WTC11 (cell line): ENCODE results near the gene PRPF6. TPM values are rescaled to one million over a fixed set of nuclear protein-coding genes. Genes with fewer than 3 reads are reported as not detected.

Source experiments
- ATAC-seq: fragments of 200-7000 bp; cut with Tn5 transposase; 2 replicates; pipeline ENCODE4 v1.10.0; 2021; ENCODE audit warnings: mild to moderate bottlenecking, moderate library complexity
- CTCF ChIA-PET: fragments of 300-600 bp; sonication (Branson Sonifier 250); formaldehyde crosslinking; loops from one replicate; lab custom pipeline; 2021; ENCODE audit warnings: antibody characterized with exemption; lab: Charles Lee
- POLR2A ChIA-PET: fragments of 350-600 bp; sonication (Branson Sonifier 250); formaldehyde crosslinking; loops from one replicate; lab custom pipeline; 2021; ENCODE audit warnings: antibody characterized with exemption; lab: Charles Lee
- DNase-seq: peaks from one replicate; pipeline ENCODE4 v3.0.0; 2021; ENCODE audit warnings: low spot score
- H3K27ac Mint-ChIP-seq: 2 replicates; pipeline ENCODE4 v1.8.0; 2021; ENCODE audit warnings: mixed read lengths
- H3K27me3 Mint-ChIP-seq: 2 replicates; pipeline ENCODE4 v1.8.0; 2021; ENCODE audit warnings: low read depth, mild to moderate bottlenecking, moderate library complexity, mixed read lengths
- H3K36me3 Mint-ChIP-seq: 2 replicates; pipeline ENCODE4 v1.8.0; 2021; ENCODE audit warnings: mixed read lengths
- H3K4me1 Mint-ChIP-seq: 2 replicates; pipeline ENCODE4 v1.8.0; 2022; ENCODE audit warnings: mixed read lengths
- H3K4me3 Mint-ChIP-seq: 2 replicates; pipeline ENCODE4 v1.8.0; 2021; ENCODE audit warnings: mild to moderate bottlenecking, moderate library complexity, mixed read lengths
- H3K9me3 Mint-ChIP-seq: 2 replicates; pipeline ENCODE4 v1.8.0; 2021; ENCODE audit warnings: mixed read lengths
- ARID4B ChIP-seq: sonication (generic); formaldehyde crosslinking; IDR thresholded peaks from 2 replicates; pipeline ENCODE4 v1.8.0; 2023; ENCODE audit warnings: missing genetic modification reagents, mild to moderate bottlenecking, borderline replicate concordance
- ATF6 ChIP-seq: sonication (generic); formaldehyde crosslinking; IDR thresholded peaks from 2 replicates; pipeline ENCODE4 v1.8.1; 2023; ENCODE audit warnings: mild to moderate bottlenecking, missing genetic modification reagents
- CREB1 ChIP-seq: sonication (generic); formaldehyde crosslinking; IDR thresholded peaks from 2 replicates; pipeline ENCODE4 v1.8.0; 2023; ENCODE audit warnings: mild to moderate bottlenecking, missing genetic modification reagents
- CREM ChIP-seq: sonication (generic); formaldehyde crosslinking; IDR thresholded peaks from 2 replicates; pipeline ENCODE4 v1.8.1; 2022; ENCODE audit warnings: mild to moderate bottlenecking, missing genetic modification reagents, moderate library complexity
- CTCF ChIP-seq: fragments of 200-600 bp; IDR thresholded peaks from 2 replicates; pipeline ENCODE4 v1.8.0; 2022; ENCODE audit warnings: antibody characterized with exemption
- FOXK1 ChIP-seq: sonication (generic); formaldehyde crosslinking; IDR thresholded peaks from 2 replicates; pipeline ENCODE4 v1.8.0; 2022; ENCODE audit warnings: mild to moderate bottlenecking, moderate library complexity, missing genetic modification reagents
- JAZF1 ChIP-seq: fragments of 250-450 bp; sonication (Bioruptor Pico); IDR thresholded peaks from 2 replicates; pipeline ENCODE4 v1.9.0; 2021; ENCODE audit warnings: moderate library complexity, mild to moderate bottlenecking, inconsistent platforms
- JUN ChIP-seq: sonication (generic); formaldehyde crosslinking; IDR thresholded peaks from 2 replicates; pipeline ENCODE4 v1.8.0; 2023; ENCODE audit warnings: mild to moderate bottlenecking, missing genetic modification reagents
- KAT7 ChIP-seq: sonication (generic); formaldehyde crosslinking; IDR thresholded peaks from 2 replicates; pipeline ENCODE4 v1.8.1; 2023; ENCODE audit warnings: missing genetic modification reagents, mild to moderate bottlenecking, borderline replicate concordance
- MAX ChIP-seq: sonication (generic); formaldehyde crosslinking; IDR thresholded peaks from 2 replicates; pipeline ENCODE4 v1.8.0; 2022; ENCODE audit warnings: mild to moderate bottlenecking, missing genetic modification reagents
- OVOL2 ChIP-seq: fragments of 250-450 bp; sonication (Bioruptor Pico); IDR thresholded peaks from 2 replicates; pipeline ENCODE4 v1.9.0; 2021; ENCODE audit warnings: mild to moderate bottlenecking, borderline replicate concordance
- PRDM15 ChIP-seq: sonication (generic); formaldehyde crosslinking; IDR thresholded peaks from 2 replicates; pipeline ENCODE4 v1.8.0; 2022; ENCODE audit warnings: missing genetic modification reagents
- PRRX2 ChIP-seq: fragments of 250-450 bp; sonication (Bioruptor Pico); IDR thresholded peaks from 2 replicates; pipeline ENCODE4 v1.8.0; 2021; ENCODE audit warnings: mild to moderate bottlenecking
- ZNF138 ChIP-seq: sonication (generic); formaldehyde crosslinking; conservative IDR thresholded peaks from 2 replicates; pipeline ENCODE4 v1.8.1; 2022; ENCODE audit warnings: mild to moderate bottlenecking, moderate library complexity, missing genetic modification reagents
- ZNF263 ChIP-seq: sonication (generic); formaldehyde crosslinking; IDR thresholded peaks from 2 replicates; pipeline ENCODE4 v1.8.1; 2022; ENCODE audit warnings: low read depth, mild to moderate bottlenecking, moderate library complexity, missing genetic modification reagents
- ZNF317 ChIP-seq: sonication (generic); formaldehyde crosslinking; IDR thresholded peaks from 2 replicates; pipeline ENCODE4 v1.8.1; 2023; ENCODE audit warnings: low read depth, mild to moderate bottlenecking, moderate library complexity, missing genetic modification reagents, borderline replicate concordance
- ZNF396 ChIP-seq: fragments of 250-450 bp; sonication (Bioruptor Pico); IDR thresholded peaks from 2 replicates; pipeline ENCODE4 v1.8.0; 2021; ENCODE audit warnings: mild to moderate bottlenecking, moderate library complexity, borderline replicate concordance
- total RNA-seq: library from RNA; stranded (reverse); gene quantifications from 3 replicates; pipeline ENCODE4 v1.2.3, GENCODE V29; 2021

The PRPF6 gene
- total RNA-seq, 1 experiment from 2014 or later: 79.4 TPM

- TF ChIP-seq ATF6 (CRISPR knock-in tag) (no peak), MAX (CRISPR knock-in tag) (no peak), ARID4B (CRISPR knock-in tag) (no peak), FOXK1 (CRISPR knock-in tag) (no peak)
Observed at GRCh38 chr20:64000906-64001305, 20.0 kb downstream of the PRPF6 start (continued).

GRCh38 chr20:64001607-64002011, 20.7 kb downstream of the PRPF6 start:
- ChIA-PET POLR2A (no interaction called here), CTCF (interaction anchor here (1.4 kb wide), 1 partner anchor 21 kb away, joined by 3 read pairs; no protein-coding TSS in a partner anchor)
- no peaks in the 10 kb centered on the region for H3K4me1 Mint-ChIP-seq
- H3K27ac Mint-ChIP-seq: no peak overlapping the region
- no peak for ATAC-seq
- no peaks in the 10 kb centered on the region for H3K9me3 Mint-ChIP-seq
- TF ChIP-seq PRRX2 (CRISPR knock-in tag) (no peak), ZNF396 (CRISPR knock-in tag) (no peak), OVOL2 (no peak), JUN (CRISPR knock-in tag) (no peak), KAT7 (CRISPR knock-in tag) (no peak), JAZF1 (no peak), PRDM15 (CRISPR knock-in tag) (no peak), ARID4B (CRISPR knock-in tag) (no peak), CREB1 (CRISPR knock-in tag) (no peak), ZNF317 (CRISPR knock-in tag) (no peak), ZNF263 (no peak), ZNF138 (CRISPR knock-in tag) (no peak), CREM (CRISPR knock-in tag) (no peak), CTCF (no peak)
- TF ChIP-seq, all 79 proteins: peak for 0
- DNase-seq: no peak
- no peak overlapping the region for H3K4me3 Mint-ChIP-seq
- H3K36me3 Mint-ChIP-seq: peaks cover 61% of the 10 kb centered on the region
- H3K27me3 Mint-ChIP-seq: no peaks in the 10 kb centered on the region
